GM12878 (cell line): ENCODE measurements around the gene APCDD1L. TPM values are rescaled to one million over a fixed set of nuclear protein-coding genes. Genes with fewer than 3 reads are reported as not detected.

ENCODE experiments used
- ATF7 ChIP-seq: fragments of 450-650 bp; IDR thresholded peaks from 2 replicates; pipeline ENCODE4 v1.6.1; 2016; ENCODE audit warnings: low read depth, mild to moderate bottlenecking
- BCL11A ChIP-seq: IDR thresholded peaks from 2 replicates; pipeline ENCODE4 v1.6.1; 2011; ENCODE audit warnings: low read depth, low read length
- BCLAF1 ChIP-seq: fragments of 450-650 bp; IDR thresholded peaks from 2 replicates; pipeline ENCODE4 v1.6.1; 2017; ENCODE audit warnings: antibody characterized with exemption, mild to moderate bottlenecking, moderate library complexity
- CBFB ChIP-seq: IDR thresholded peaks from 2 replicates; pipeline ENCODE4 v1.6.1; 2016; ENCODE audit warnings: antibody characterized with exemption, low read depth
- CBX5 ChIP-seq: sonication (generic); IDR thresholded peaks from 2 replicates; pipeline ENCODE4 v1.6.1; 2016; ENCODE audit warnings: low read depth, moderate library complexity, mild to moderate bottlenecking, inconsistent platforms
- EP300 ChIP-seq, 2 experiments: fragments of 150-350 bp in 1 of 2; IDR thresholded peaks; 2 replicates each; pipeline ENCODE4 v1.6.1; 2011 to 2012; ENCODE audit warnings: low read depth in 2 of 2, low read length in 2 of 2, borderline replicate concordance in 1 of 2, improper control_type of control experiment in 1 of 2, inconsistent platforms in 1 of 2; ENCODE audit not compliant: control insufficient read depth in 1 of 2
- HDAC6 ChIP-seq: fragments of 200-600 bp; sonication (generic); IDR thresholded peaks from one replicate; pipeline ENCODE4 v1.8.0; 2017; ENCODE audit warnings: antibody characterized with exemption; ENCODE audit not compliant: unreplicated experiment
- IRF3 ChIP-seq: fragments of 450-650 bp; IDR thresholded peaks from 2 replicates; pipeline ENCODE4 v1.6.1; 2014; ENCODE audit warnings: mild to moderate bottlenecking
- NFYB ChIP-seq: IDR thresholded peaks from 2 replicates; pipeline ENCODE4 v1.6.1; 2011; ENCODE audit warnings: low read depth, mild to moderate bottlenecking, low read length, improper control_type of control experiment, moderate library complexity; ENCODE audit not compliant: insufficient read depth
- PML ChIP-seq: IDR thresholded peaks from 2 replicates; pipeline ENCODE4 v1.6.1; 2012; ENCODE audit warnings: low read length, inconsistent platforms
- RCOR1 ChIP-seq: conservative IDR thresholded peaks from 2 replicates; pipeline ENCODE4 v1.6.1; 2012; ENCODE audit warnings: low read depth, low read length, improper control_type of control experiment
- RELB ChIP-seq: fragments of 450-650 bp; IDR thresholded peaks from 2 replicates; pipeline ENCODE4 v1.6.1; 2017; ENCODE audit warnings: low read depth, mild to moderate bottlenecking, moderate library complexity
- TCF3 ChIP-seq: IDR thresholded peaks from 2 replicates; pipeline ENCODE4 v1.6.1; 2012; ENCODE audit warnings: low read depth, mild to moderate bottlenecking, low read length, borderline replicate concordance; ENCODE audit not compliant: insufficient read depth
- USF2 ChIP-seq: IDR thresholded peaks from 2 replicates; pipeline ENCODE4 v1.6.1; 2011; ENCODE audit warnings: low read depth, low read length, improper control_type of control experiment, borderline replicate concordance
- YBX1 ChIP-seq: fragments of 450-650 bp; IDR thresholded peaks from 2 replicates; pipeline ENCODE4 v1.6.1; 2016; ENCODE audit warnings: antibody characterized with exemption
- ZBTB33 ChIP-seq: fragments of 450-650 bp; IDR thresholded peaks from 2 replicates; pipeline ENCODE4 v1.6.1; 2017; ENCODE audit warnings: mild to moderate bottlenecking
- ZBTB4 ChIP-seq: fragments of 450-650 bp; formaldehyde crosslinking; IDR thresholded peaks from 2 replicates; pipeline ENCODE4 v1.4.0; 2022; ENCODE audit warnings: mild to moderate bottlenecking, moderate library complexity
- polyA plus RNA-seq, 11 experiments: library from polyadenylated mRNA; depleted of rRNA in 4 of 11; unstranded in 6 of 11; stranded (reverse) in 5 of 11; fragments of >200 nt; fragmentation: Nextera tagmentation in 4 of 11; fragmentation: Illumina TruSeq in 1 of 11; extraction: Ambion mirVana in 4 of 11; extraction: Trizol in 1 of 11; gene quantifications; 1 replicate in 1 of 11; 2 replicates in 10 of 11; pipeline versions ENCODE4 v1.2.1 to v1.2.3, GENCODE V29; 2011 to 2016; ENCODE audit warnings: inconsistent platforms in 2 of 11, missing spikeins in 2 of 11, low read depth in 1 of 11
- total RNA-seq, 4 experiments: library from RNA; depleted of rRNA in 3 of 4; stranded (reverse); fragments of >200 nt in 3 of 4; fragmentation: Illumina TruSeq in 1 of 4; extraction: Trizol in 1 of 4; gene quantifications; 2 replicates each; pipeline versions ENCODE4 v1.2.1 to v1.2.3, GENCODE V29; 2013 to 2021

The APCDD1L gene
- total and polyA plus RNA-seq, 10 of the 15 experiments (the other 5 are each of a cell fraction or from before 2014, with no cell fraction given): 0.14 to 0.50 TPM; not detected in 8

GRCh38 chr20:58458342-58459057, 56.7 kb downstream of the APCDD1L start (continued):
- TF ChIP-seq BCL11A (peak; percentile 94), YBX1 (no peak), ZBTB4 (no peak), ZBTB33 (no peak), EP300 (IDR thresholded peaks at IDR 0.05; ENCODE audit: borderline replicate concordance in 1 of 2, control insufficient read depth in 1 of 2, low read depth in 2 of 2, low read length in 2 of 2) (peak; percentile 90 to 95), TCF3 (0 out of 2 replicates have a peak, but pooled peaks have one; percentile 15), CBFB (peak; percentile 73; the same call in 1 of the 2 replicates), HDAC6 (no peak), RELB (peak; percentile 97), ATF7 (peak; percentile 39), RCOR1 (no peak), CBX5 (peak; percentile 88; the same call in 1 of the 2 replicates), IRF3 (no peak), NFYB (no peak), BCLAF1 (no peak), USF2 (no peak; the same call in 1 of the 2 replicates), PML (no peak)
